A172 (cell line): ENCODE results near the gene CAV1. TPM values are rescaled to one million over a fixed set of nuclear protein-coding genes. Genes with fewer than 3 reads are reported as not detected.

Experiments used
- DNase-seq: peaks from one replicate; pipeline ENCODE4 v3.0.0-alpha.2; 2015; ENCODE audit warnings: low spot score
- total RNA-seq: library from RNA; depleted of rRNA; stranded (reverse); fragments of >200 nt; shearing (Covaris generic); gene quantifications from 2 replicates; pipeline ENCODE4 v1.2.3, GENCODE V29; 2014

Gene CAV1
- total RNA-seq, 1 experiment from 2014 or later, result 177 TPM

DNA sequence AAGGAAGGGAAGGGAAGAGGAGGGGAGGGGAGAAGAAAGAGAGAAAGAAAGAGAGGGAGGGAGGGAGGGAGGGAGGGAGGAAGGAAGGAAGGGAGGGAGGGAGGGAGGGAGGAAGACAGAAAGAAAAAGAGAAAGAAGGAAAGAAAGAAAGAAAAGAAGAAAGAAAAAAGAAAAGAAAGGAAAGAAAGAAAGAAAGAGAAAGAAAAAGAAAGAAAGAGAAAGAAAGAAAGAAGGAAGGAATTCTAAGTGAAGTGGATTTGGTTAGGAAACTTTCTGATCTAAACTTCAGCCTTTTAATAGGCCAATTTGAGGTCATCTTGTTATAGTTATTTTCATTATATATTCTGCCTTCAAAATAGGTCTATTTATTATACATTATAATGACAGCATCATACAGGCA, 21.0 kb upstream of the CAV1 start:
- DNase-seq, result no peak

DNA sequence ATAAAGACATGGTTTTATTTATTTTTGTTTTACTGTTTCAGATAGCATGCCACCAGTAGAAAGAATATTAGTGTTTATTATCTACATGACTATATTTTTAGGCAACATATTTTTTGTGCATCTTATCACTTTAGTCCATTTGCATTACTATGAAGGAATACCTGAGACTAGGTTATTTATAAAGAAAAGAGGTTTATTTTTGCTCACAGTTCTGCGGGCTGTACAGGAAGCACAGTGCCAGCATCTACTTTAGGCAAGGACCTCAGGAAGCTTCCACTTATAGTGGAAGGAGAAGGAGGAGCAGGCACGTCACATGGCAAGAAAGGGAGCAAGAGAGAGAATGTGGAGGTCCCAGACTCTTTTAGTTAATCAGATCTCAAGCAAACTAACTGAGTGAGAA, 19.6 kb upstream of the CAV1 start:
- DNase-seq, result no peak

DNA sequence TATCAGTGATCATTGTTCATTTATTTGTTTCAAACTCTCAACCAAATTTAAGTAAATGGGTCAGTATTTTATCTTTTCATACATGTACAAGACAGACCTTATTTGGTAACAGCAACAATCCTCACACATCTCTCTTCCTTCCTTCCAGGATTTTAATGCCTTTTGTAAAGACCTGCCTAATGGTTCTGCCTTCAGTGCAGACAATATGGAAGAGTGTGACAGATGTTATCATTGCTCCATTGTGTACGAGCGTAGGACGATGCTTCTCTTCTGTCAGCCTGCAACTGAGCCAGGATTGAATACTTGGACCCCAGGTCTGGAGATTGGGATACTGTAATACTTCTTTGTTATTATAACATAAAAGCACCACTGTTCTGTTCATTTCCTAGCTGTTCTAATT, 19.0 kb upstream of the CAV1 start:
- DNase-seq, result no peak

DNA sequence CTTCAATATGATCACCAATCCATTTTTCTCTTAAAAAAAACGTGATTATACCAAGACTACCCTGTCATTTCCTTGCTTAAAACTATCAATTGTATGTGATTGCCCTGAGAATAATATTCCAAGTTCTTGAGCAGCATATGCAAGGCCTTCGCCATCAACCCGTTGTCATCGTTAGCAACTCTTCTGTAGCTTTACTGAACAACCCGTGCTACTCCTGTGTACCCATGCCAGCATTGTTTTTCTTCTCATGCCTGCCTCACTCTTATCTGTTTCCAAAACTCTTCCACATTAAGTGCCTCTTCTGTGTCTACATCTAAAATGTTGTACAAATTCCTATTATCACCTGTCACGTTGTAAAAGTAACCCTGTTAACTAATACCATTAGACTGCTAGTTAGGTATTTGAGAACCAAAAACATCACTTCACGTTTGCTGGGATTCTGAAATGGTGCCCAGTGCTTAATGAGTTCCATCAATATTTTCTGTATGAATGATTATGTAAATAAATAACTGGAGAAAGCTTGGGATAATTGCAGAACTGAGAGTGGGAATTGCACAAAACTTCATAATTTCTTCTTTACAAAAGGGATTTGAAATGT, 14.8 kb upstream of the CAV1 start:
- no peak for DNase-seq

DNA sequence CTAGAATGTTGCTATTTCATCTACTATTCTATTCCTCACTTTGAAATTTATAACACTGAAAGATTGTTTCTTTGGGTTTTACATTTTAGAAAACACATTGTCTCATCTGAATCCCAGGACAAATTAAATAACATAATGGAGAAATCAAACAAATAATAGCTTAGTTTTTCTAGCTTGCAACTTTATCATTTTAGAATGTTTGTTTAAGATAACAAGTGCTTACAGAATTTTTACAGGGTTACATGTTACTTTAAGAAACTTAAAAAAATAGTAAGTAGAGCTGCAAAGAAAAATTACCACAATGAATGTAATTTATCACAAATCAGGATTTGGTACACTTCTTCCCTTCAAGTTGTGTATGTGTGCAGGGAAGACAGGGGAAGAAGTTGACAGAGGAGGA, 14.0 kb upstream of the CAV1 start:
- DNase-seq, result no peak

DNA sequence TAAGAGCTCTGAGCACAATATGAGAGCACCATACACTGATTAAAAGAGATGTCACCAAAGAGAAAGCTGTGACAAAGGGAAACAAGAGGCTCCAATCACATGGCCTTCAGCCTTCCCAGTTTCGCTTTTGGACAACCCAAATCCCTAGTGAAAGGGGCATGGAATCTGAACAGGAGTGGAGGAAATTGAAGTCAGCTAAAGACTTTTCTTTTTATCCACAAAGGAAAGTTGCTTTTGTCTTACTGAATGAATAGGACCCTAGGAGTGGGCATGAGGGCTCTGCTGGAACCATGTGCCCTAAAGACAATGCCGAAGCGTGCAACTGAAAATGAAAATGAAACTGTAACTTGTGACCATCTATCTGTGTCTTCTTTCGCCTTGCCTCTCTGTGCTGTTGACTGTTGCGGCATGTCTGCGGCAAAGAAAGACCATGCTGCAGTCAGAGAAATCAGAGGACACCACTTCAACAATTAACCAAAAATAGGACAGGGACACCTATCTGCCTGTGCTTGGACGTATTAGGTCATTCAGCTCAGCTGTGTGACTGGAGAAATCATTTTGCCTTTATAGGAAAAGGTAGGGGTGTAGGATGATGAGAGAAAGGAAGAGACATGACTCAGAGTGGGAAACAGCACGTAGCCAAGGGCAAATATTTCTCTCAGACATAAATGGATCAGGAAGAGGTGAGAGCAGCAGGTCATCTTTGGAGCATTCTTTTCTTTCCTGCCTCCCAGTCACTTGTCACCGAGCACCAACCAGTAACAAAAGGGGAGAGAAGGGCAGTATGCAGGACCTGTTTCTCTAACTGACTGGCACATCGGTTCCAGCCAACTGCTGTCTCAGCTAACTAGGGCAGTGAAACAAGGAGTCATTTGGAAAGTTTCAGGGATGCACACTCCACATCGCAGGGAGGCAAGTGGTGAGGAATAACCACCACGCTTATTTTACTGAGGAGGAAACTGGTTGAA, 13.0 kb upstream of the CAV1 start:
- peak; percentile 95 for DNase-seq

DNA sequence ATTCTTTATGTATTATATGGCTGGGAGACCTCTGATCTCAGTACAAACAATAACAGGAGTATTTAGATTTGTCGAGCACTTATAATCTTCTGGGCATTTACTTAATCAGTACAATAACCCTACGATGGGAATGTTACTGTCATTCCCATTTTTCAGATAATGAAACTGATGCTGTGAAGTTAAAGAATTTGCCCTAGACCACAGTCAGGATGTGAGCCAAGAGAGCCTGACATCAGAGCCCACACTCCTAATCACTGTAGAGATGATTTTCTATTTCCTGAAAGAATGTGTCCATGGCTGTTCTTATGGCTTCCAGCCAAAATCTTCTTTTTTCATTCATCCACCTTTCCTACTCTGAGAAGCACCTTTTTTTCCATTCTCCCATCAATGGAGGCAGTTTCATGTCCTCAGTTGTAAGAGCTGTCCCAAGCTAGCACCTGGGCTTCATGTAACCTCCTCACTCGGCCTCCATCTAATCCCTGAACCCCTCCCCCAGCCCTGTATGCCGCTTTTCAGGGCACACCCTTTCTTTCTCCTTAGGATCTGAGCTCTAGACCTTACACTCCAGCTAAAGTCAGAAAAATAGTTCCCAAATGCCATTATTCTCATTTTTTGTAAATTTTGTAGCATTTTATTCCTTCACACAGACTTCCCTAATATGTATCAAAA, 12.2 kb upstream of the CAV1 start:
- peak; percentile 79 for DNase-seq

DNA sequence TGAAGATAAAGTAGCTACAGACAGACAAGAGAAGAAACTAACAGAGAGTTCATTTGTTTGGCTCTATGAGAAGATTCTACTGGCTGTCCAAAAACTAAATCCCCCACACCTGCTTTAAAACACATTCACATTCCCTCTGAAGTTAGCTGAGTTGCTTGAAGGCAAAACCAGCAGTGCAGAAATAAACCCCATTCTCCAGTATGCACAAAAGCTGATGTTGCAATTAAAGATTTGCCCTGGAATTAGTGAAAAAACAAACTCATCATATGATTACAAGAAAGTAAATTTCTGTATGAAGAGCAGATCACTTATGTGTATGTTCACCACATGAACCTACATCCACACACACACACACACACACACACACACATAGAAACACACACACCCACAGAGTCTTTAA, 9.3 kb upstream of the CAV1 start:
- no peak for DNase-seq

DNA sequence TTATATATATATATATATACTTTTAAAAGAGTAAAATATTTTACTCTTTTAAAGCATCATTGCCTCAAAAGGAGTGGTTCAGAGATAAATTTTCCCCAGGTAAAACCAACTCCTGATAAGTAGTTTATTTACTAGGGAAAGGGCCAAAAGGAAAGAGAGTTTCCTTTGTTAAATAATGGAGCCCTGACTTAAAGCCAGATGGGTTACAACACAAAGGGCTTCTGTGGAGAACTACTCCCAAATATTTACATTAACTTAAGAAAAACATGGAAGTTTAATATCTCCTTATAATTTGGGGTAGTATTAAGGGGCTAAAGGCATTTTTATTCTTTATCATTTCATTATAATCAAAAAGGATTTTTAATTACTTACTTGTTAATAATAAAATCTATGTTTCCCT, 8.5 kb upstream of the CAV1 start:
- no peak for DNase-seq

DNA sequence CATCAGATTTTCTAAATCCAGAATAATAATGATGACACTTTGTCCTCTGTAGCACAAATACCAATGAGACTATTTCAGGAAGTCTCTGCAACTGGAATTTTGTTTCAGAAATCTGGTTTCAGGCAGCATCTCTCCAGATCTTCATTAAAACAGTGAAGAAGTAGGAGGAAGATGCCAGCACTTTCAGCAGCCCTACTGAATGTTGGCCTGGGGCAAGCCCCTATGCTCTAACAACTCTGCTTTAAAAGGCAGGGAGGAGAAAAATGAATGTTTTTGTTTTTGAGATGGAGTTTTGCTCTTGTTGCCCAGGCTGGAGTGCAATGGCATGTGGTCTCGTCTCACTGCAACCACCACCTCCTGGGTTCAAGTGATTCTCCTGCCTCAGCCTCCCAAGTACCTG, 7.2 kb upstream of the CAV1 start:
- DNase-seq, result no peak

DNA sequence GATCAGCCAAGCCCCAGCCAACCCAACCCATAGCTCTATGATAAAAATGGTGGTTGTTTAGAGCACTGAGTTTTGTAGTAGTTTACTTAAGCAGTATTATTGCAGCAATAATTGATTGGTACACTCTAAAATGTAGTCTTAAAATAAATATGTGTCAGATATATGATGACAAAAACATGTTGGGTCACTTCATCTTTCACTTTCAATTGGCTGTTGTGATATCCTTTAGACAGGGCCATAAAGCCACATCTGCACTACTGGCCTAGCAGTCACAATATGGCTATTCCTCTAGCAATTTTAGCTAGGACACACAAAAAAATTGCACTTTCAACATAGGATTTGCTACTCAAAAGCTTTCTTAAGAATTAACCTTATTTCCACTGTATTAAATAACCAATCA, 5.9 kb upstream of the CAV1 start:
- no peak for DNase-seq

DNA sequence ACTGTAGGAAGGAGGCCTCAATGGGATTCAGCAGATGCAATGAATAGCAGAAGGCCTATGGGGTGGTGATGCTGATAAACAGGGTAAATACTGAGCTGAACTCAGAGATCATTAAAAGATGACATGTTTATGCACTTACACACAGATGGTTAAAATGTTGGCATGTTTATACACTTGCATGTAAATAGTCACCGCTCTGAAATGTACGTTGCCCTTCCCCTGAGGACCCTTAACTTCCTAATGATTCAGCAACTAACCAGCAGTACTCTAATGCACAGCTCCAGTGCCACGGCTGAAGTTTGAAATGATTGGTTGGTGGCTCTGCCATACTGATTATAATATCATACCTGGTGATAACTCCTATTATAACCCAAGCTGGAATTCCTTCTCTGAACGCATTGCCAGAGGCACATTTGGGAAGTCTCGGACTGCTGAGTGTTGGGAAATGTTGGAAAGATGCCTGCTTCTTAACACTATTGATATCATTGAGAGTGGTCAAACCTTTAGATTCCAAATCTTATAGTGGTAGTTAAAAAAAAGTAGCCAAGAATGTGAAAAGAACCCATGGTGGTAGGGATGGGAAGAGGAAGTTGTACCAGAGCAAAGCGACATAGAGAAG, 3.7 kb upstream of the CAV1 start:
- DNase-seq, result no peak

DNA sequence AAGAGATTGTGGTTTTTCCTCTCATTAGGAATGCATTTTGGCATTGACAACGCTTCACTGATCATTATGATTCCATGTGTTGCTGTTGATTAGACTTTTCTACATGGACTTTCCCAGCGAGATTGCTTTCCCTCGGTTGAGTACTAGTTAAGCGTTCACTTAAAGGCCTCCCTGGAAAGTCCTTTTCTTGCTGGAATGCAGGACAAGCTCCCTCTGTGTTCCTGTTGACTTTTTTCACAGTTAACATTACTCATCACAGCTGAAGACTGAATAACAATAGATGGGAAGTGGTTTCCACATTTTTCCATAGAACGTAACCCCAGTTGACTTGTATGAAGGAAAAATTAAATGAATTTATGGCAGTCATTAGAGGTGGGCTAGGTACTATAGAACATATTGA, 2.6 kb upstream of the CAV1 start:
- peak; percentile 93 for DNase-seq

DNA sequence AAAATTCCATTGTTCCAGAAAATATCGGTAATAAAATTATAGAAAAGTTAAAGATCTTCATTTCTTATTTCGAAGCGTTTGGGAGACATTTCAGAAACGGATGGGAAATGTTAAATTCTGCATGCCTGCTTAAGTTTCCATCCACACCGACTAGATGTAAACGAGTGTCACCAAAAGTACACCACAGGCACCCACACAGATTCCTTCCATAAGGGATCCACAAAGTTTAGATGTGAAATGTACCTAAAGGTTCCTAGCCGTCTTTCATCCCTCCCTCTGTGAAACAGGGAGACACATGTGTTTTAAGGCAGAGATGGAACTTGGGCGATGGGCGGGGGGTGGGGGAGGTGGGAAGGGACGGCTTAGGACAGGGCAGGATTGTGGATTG, 621 bp upstream of the CAV1 start:
- no peak for DNase-seq

DNA sequence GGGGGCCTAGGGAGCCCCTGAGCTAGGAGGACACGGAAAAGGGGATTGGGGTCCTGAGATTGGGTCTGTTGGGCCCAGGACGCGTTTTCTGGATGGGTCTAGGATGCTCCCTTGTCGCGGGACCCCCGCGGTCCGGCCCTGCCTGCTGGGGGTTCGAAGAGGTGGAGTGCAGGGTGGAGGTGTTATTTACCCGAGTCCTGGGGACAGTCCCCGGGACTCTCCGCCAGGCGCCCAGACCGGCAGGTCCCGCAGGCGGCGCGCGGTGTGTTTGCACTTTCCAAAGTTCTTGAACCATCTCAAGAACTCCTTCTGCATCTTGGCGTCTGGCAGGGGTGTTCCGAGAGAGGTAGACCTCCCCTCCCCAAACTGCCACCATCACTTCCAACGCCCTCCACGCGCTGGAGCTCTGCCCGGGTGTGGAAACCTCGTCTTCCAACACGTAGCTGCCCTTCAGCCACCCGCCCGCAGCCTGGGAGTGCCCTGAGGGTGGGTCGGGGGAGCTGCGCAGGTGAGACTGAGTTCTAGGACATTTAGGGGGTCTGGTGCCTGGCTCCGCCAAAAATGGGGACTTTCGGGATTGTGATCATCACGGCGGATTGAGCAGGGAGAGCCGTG, 569 bp downstream of the CAV1 start:
- DNase-seq, result peak; percentile 8

DNA sequence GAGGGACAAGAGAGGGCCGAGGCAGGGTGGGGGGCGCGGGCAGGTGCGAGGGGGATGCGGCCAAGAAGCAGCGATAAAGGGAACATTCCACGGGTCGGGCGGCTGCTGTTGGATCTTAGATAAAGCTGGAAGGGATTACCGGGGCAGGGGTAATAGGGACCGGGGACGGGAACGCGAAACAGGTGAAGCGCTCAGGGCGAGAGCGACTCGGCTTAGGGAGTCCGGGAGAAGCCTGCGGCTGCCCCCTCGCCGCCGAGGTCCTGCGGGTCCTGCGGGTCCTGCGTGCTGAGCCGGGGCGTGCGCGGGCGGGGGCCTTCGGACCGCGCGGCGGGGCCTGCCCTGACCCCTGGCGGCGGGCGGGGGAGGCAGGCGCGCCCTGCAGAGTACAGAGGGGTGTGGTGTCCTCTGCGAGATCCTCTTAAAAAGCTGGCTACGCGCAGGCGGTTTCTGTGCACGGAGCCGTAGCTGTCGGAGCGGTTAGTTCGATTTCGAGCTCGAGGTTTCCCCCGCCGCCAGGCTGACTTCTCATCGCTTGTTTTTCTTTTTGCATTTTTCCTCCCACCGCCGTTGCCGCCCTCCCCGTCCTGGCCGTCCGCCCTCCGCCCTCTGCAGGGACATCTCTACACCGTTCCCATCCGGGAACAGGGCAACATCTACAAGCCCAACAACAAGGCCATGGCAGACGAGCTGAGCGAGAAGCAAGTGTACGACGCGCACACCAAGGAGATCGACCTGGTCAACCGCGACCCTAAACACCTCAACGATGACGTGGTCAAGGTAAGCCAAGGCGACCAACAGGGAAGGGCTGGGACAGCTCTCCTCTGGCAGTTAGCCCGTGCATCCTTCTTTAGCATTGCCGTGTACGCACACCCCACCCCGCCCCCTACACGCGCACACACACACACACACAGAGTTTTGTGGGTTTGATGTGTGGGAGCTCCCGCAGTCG, 1.4 kb downstream of the CAV1 start:
- peak; percentile 70 for DNase-seq

DNA sequence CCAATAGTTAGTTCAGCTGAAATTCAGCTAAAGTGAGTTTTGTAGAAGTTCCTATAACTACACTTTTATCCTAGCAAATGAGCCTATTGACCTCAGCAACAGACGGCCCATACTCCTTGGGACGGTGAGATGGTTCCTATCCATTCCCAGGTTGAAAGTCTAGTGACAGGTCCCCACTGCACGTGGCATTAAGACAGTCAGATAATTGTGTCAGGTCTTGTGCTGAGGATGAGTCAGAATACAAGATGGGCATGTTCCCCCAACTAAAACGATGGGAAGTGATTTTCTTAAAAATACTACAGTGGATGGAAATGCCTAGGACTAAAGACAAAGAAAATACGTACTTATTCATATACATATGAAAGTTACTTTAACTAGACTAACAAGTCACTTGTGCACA, 2.1 kb downstream of the CAV1 start:
- no peak for DNase-seq

DNA sequence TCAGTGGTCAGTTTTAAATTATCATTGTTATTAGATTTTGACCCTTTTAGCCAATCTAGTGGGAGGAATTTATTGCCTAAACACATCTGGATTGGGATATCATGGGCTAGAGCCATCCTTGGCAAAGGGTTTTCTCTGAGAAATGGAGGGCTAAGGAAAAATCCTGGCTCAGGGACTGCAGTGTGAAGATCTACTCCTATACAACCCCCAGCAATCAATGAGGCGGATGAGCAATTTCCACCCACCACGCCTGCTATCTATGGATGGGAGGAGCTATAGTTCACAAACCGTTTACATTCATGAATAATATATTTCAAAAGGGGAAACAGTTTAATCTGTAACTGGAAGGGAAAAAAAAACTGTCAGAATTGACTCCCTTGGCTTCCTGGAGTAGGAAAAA, 2.7 kb downstream of the CAV1 start:
- no peak for DNase-seq

DNA sequence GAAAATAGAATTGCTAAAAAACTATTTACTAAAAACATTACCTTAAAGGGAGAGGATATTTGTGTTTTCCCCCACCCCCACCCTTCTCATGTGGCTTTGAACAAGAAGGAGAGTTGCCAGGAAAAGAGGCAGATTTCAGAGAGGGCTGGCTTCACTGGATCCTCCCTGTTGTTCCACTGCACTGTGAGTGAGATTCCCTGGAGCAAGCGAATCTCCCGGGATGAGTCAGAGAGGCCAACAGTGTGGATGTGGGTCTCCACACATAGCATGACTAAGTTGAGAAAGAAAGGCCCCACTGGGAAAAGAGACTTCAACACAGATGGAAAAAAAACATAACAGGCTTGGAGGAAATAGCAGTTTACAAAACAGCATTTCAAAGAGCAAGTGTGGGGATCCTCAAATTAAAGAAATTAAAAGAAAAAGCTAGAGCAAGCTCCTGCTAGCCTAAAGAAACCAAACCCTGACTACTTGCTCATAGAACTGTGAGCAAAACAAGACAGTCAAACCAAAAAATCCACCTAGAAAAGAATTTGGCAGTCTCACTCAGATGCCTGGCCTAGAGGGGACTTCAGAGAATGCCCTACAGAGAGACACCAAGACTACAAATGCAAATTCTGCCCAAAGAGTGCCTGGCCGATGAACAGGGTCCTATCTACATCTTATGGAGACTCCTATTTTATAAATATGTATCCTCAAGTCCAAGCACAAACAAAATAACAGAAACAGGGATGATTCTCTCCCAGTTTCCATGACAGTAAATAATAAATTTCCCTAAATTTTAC, 3.4 kb downstream of the CAV1 start:
- DNase-seq, result peak; percentile 92

DNA sequence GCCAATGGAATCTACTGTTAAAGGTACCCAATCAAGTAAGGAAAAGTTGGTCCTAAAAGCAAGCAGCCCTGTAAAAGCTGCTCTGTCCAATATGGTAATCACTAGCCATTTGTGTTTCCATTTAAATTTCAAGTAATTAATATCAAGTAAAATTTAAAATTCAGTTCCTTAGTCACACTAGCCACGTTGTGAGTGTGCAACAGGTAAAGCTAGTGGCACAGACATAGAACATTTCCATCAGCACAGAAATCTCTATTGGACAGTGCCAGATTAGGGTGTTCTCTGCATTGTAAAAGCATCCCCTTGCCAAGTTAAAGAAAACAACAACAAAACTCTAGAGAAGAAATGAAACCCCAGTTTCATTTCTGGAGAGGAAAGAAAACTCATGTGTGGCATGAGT, 4.4 kb downstream of the CAV1 start:
- DNase-seq, result no peak
